Measurements from ENCODE around the gene MED9. TPM values are rescaled to one million over a fixed set of nuclear protein-coding genes. Genes with fewer than 3 reads are reported as not detected.

Gene MED9
- total and polyA plus RNA-seq, 9 of the 15 experiments (the other 6 are each of a cell fraction or from before 2014, with no cell fraction given): 2.2 to 15.8 (median 12.7) TPM

- TF ChIP-seq ZBTB7A (IDR thresholded peaks at IDR 0.05; ENCODE audit: borderline replicate concordance, control insufficient read depth, low read depth, low read length) (0 out of 2 replicates have a peak, but pooled peaks have one; percentile 62), ATF1 (CRISPR knock-in tag; IDR thresholded peaks at IDR 0.05) (no peak), ATF1 (tag; IDR thresholded peaks at IDR 0.05) (peak; percentile 64), PHF8 (IDR thresholded peaks at IDR 0.05; ENCODE audit: borderline replicate concordance, low read length) (peak; percentile 40; the same call in 1 of the 2 replicates), RBM22 (IDR thresholded peaks at IDR 0.05; ENCODE audit: low read depth, low read length, poor library complexity, severe bottlenecking) (peak; percentile 31), DEAF1 (CRISPR knock-in tag; IDR thresholded peaks at IDR 0.05) (0 out of 2 replicates have a peak, but pooled peaks have one; percentile 9), CTCF (IDR thresholded peaks at IDR 0.05 in 2 of 3, conservative IDR thresholded peaks at IDR 0.05 in 1 of 3; ENCODE audit: insufficient read depth in 2 of 3, low read depth in 1 of 3, low read length in 3 of 3) (peak; percentile 71 to 90 (median 72)), ZNF165 (CRISPR knock-in tag; IDR thresholded peaks at IDR 0.05; ENCODE audit: borderline replicate concordance) (no peak), PHF20 (IDR thresholded peaks at IDR 0.05; ENCODE audit: partially characterized antibody) (no peak), RB1 (IDR thresholded peaks at IDR 0.05; ENCODE audit: low read depth) (peak; percentile 87), YY1 (IDR thresholded peaks at IDR 0.05; ENCODE audit: borderline replicate concordance in 1 of 3, control insufficient read depth in 1 of 3, extremely low read depth in 1 of 3, insufficient read depth in 3 of 3, insufficient read length in 1 of 3, insufficient replicate concordance in 2 of 3, low read depth in 1 of 3, low read length in 2 of 3) (peak in 1 of 3 experiments; percentile 49), TAF1 (IDR thresholded peaks at IDR 0.05; ENCODE audit: control insufficient read depth, extremely low read depth, insufficient read depth, low read length, severe bottlenecking) (peak; percentile 13), SMARCC2 (IDR thresholded peaks at IDR 0.05; ENCODE audit: low read depth) (no peak), HNRNPL (IDR thresholded peaks at IDR 0.05; ENCODE audit: low read depth, low read length) (peak; percentile 72; the same call in 1 of the 2 replicates), RAD21 (CRISPR knock-in tag; conservative IDR thresholded peaks at IDR 0.05 in 1 of 2, IDR thresholded peaks at IDR 0.05 in 1 of 2) (peak; percentile 64 to 71), KAT8 (IDR thresholded peaks at IDR 0.05; ENCODE audit: low read depth) (no peak), FOSL1 (tag; conservative IDR thresholded peaks at IDR 0.05) (peak; percentile 45), TCF3 (CRISPR knock-in tag; IDR thresholded peaks at IDR 0.05) (no peak), ZNF384 (IDR thresholded peaks at IDR 0.05; ENCODE audit: low read depth, low read length) (no peak), HINFP (tag; conservative IDR thresholded peaks at IDR 0.05; ENCODE audit: low read depth) (0 out of 2 replicates have a peak, but pooled peaks have one; percentile 25)
These were observed 19.6 kb downstream of the MED9 start, which contains the start of gene RASD1 (continued) for GRCh38 chr17:17496189-17497064.

Data from K562 (cell line).